Measurements from ENCODE around the gene MT3.
"Not testable (repeated sequence)": the region's sequence is repeated elsewhere in the genome, so short reads cannot be mapped to it uniquely, and the experiment has no call there.

The MT3 gene

GRCh38 chr16:56580391-56581048, 8.8 kb upstream of the MT3 start:
- DNase-seq (ENCODE audit: low spot score), result no peak

GRCh38 chr16:56582911-56583310, 6.4 kb upstream of the MT3 start:
- FAIRE-seq; DNase-seq (ENCODE audit: low spot score): not testable (repeated sequence)

More at GRCh38 chr16:56580391-56581048, 8.8 kb upstream of the MT3 start:
- no peak for FAIRE-seq

- no peak for FAIRE-seq
- DNase-seq (ENCODE audit: low spot score), result no peak
These were observed 5.8 kb upstream of the MT3 start for GRCh38 chr16:56583351-56584168.

- DNase-seq (ENCODE audit: low spot score) (no peak), FAIRE-seq (no peak)
These were observed 5.1 kb upstream of the MT3 start for GRCh38 chr16:56584276-56584675.

GRCh38 chr16:56588781-56589140, 567 bp upstream of the MT3 start:
- DNase-seq (ENCODE audit: low spot score), result no peak
- no peak for FAIRE-seq

GRCh38 chr16:56591377-56592060, 2.2 kb downstream of the MT3 start:
- DNase-seq (ENCODE audit: low spot score) (no peak), FAIRE-seq (no peak)

- DNase-seq (ENCODE audit: low spot score), result no peak
- no peak for FAIRE-seq
These were observed 4.4 kb downstream of the MT3 start for GRCh38 chr16:56593573-56594291.

GRCh38 chr16:56594292-56594619, 4.9 kb downstream of the MT3 start:
- DNase-seq (ENCODE audit: low spot score) (no peak), FAIRE-seq (no peak)

GRCh38 chr16:56600398-56600999, 11.2 kb downstream of the MT3 start:
- FAIRE-seq, result peak; percentile 13
- peak; percentile 72 for DNase-seq (ENCODE audit: low spot score)

- no peak for FAIRE-seq
- no peak for DNase-seq (ENCODE audit: low spot score)
These were observed 12.0 kb downstream of the MT3 start for GRCh38 chr16:56601325-56601724.

GRCh38 chr16:56603589-56603988, 14.3 kb downstream of the MT3 start:
- DNase-seq (ENCODE audit: low spot score) (no peak), FAIRE-seq (no peak)

- no peak for DNase-seq (ENCODE audit: low spot score)
- FAIRE-seq, result no peak
These were observed 15.6 kb downstream of the MT3 start for GRCh38 chr16:56604966-56605365.

GRCh38 chr16:56605475-56605874, 16.1 kb downstream of the MT3 start:
- DNase-seq (ENCODE audit: low spot score) (no peak), FAIRE-seq (no peak)

GRCh38 chr16:56606071-56606475, 16.7 kb downstream of the MT3 start:
- FAIRE-seq (no peak), DNase-seq (ENCODE audit: low spot score) (peak; percentile 44)

GRCh38 chr16:56606476-56607108, 17.3 kb downstream of the MT3 start:
- FAIRE-seq, result no peak
- no peak for DNase-seq (ENCODE audit: low spot score)

- FAIRE-seq (peak; percentile 17), DNase-seq (ENCODE audit: low spot score) (peak; percentile 89)
These were observed 17.8 kb downstream of the MT3 start for GRCh38 chr16:56607109-56607618.

- FAIRE-seq, result no peak
- no peak for DNase-seq (ENCODE audit: low spot score)
These were observed 18.3 kb downstream of the MT3 start for GRCh38 chr16:56607675-56608042.

GRCh38 chr16:56608043-56608875, 18.9 kb downstream of the MT3 start, which contains the start of gene MT2A:
TSS of gene MT2A (plus strand) at chr16:56608584. CDS start at chr16:56608656, 72 bp downstream.
- FAIRE-seq (no peak), DNase-seq (ENCODE audit: low spot score) (peak; percentile 96)

- DNase-seq (ENCODE audit: low spot score), result no peak
- no peak for FAIRE-seq
These were observed 19.6 kb downstream of the MT3 start for GRCh38 chr16:56608876-56609462.

All from urothelium cell line (cell line).